ENCODE results near the gene TNF.

Gene TNF

DNA sequence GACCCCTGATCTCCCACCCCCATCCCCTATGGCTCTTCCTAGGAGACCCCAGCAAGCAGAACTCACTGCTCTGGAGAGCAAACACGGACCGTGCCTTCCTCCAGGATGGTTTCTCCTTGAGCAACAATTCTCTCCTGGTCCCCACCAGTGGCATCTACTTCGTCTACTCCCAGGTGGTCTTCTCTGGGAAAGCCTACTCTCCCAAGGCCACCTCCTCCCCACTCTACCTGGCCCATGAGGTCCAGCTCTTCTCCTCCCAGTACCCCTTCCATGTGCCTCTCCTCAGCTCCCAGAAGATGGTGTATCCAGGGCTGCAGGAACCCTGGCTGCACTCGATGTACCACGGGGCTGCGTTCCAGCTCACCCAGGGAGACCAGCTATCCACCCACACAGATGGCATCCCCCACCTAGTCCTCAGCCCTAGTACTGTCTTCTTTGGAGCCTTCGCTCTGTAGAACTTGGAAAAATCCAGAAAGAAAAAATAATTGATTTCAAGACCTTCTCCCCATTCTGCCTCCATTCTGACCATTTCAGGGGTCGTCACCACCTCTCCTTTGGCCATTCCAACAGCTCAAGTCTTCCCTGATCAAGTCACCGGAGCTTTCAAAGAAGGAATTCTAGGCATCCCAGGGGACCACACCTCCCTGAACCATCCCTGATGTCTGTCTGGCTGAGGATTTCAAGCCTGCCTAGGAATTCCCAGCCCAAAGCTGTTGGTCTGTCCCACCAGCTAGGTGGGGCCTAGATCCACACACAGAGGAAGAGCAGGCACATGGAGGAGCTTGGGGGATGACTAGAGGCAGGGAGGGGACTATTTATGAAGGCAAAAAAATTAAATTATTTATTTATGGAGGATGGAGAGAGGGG lies 1.9 kb upstream of the TNF start:
- DNase-seq (ENCODE audit: low read depth in 2 of 2) = no peak

DNA sequence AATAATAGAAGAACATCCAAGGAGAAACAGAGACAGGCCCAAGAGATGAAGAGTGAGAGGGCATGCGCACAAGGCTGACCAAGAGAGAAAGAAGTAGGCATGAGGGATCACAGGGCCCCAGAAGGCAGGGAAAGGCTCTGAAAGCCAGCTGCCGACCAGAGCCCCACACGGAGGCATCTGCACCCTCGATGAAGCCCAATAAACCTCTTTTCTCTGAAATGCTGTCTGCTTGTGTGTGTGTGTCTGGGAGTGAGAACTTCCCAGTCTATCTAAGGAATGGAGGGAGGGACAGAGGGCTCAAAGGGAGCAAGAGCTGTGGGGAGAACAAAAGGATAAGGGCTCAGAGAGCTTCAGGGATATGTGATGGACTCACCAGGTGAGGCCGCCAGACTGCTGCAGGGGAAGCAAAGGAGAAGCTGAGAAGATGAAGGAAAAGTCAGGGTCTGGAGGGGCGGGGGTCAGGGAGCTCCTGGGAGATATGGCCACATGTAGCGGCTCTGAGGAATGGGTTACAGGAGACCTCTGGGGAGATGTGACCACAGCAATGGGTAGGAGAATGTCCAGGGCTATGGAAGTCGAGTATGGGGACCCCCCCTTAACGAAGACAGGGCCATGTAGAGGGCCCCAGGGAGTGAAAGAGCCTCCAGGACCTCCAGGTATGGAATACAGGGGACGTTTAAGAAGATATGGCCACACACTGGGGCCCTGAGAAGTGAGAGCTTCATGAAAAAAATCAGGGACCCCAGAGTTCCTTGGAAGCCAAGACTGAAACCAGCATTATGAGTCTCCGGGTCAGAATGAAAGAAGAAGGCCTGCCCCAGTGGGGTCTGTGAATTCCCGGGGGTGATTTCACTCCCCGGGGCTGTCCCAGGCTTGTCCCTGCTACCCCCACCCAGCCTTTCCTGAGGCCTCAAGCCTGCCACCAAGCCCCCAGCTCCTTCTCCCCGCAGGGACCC lies 981 bp upstream of the TNF start:
- peak in 1 of 2 donors; percentile 55 for DNase-seq (ENCODE audit: low read depth in 2 of 2)

DNA sequence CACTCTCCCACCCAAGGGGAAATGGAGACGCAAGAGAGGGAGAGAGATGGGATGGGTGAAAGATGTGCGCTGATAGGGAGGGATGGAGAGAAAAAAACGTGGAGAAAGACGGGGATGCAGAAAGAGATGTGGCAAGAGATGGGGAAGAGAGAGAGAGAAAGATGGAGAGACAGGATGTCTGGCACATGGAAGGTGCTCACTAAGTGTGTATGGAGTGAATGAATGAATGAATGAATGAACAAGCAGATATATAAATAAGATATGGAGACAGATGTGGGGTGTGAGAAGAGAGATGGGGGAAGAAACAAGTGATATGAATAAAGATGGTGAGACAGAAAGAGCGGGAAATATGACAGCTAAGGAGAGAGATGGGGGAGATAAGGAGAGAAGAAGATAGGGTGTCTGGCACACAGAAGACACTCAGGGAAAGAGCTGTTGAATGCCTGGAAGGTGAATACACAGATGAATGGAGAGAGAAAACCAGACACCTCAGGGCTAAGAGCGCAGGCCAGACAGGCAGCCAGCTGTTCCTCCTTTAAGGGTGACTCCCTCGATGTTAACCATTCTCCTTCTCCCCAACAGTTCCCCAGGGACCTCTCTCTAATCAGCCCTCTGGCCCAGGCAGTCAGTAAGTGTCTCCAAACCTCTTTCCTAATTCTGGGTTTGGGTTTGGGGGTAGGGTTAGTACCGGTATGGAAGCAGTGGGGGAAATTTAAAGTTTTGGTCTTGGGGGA lies 754 bp downstream of the TNF start:
- no peak for DNase-seq (ENCODE audit: low read depth in 2 of 2)

DNA sequence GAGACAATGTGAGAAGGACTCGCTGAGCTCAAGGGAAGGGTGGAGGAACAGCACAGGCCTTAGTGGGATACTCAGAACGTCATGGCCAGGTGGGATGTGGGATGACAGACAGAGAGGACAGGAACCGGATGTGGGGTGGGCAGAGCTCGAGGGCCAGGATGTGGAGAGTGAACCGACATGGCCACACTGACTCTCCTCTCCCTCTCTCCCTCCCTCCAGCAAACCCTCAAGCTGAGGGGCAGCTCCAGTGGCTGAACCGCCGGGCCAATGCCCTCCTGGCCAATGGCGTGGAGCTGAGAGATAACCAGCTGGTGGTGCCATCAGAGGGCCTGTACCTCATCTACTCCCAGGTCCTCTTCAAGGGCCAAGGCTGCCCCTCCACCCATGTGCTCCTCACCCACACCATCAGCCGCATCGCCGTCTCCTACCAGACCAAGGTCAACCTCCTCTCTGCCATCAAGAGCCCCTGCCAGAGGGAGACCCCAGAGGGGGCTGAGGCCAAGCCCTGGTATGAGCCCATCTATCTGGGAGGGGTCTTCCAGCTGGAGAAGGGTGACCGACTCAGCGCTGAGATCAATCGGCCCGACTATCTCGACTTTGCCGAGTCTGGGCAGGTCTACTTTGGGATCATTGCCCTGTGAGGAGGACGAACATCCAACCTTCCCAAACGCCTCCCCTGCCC lies 1.7 kb downstream of the TNF start:
- no peak for DNase-seq (ENCODE audit: low read depth in 2 of 2)

DNA sequence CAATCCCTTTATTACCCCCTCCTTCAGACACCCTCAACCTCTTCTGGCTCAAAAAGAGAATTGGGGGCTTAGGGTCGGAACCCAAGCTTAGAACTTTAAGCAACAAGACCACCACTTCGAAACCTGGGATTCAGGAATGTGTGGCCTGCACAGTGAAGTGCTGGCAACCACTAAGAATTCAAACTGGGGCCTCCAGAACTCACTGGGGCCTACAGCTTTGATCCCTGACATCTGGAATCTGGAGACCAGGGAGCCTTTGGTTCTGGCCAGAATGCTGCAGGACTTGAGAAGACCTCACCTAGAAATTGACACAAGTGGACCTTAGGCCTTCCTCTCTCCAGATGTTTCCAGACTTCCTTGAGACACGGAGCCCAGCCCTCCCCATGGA lies 2.2 kb downstream of the TNF start:
- DNase-seq (ENCODE audit: low read depth in 2 of 2) = no peak

DNA sequence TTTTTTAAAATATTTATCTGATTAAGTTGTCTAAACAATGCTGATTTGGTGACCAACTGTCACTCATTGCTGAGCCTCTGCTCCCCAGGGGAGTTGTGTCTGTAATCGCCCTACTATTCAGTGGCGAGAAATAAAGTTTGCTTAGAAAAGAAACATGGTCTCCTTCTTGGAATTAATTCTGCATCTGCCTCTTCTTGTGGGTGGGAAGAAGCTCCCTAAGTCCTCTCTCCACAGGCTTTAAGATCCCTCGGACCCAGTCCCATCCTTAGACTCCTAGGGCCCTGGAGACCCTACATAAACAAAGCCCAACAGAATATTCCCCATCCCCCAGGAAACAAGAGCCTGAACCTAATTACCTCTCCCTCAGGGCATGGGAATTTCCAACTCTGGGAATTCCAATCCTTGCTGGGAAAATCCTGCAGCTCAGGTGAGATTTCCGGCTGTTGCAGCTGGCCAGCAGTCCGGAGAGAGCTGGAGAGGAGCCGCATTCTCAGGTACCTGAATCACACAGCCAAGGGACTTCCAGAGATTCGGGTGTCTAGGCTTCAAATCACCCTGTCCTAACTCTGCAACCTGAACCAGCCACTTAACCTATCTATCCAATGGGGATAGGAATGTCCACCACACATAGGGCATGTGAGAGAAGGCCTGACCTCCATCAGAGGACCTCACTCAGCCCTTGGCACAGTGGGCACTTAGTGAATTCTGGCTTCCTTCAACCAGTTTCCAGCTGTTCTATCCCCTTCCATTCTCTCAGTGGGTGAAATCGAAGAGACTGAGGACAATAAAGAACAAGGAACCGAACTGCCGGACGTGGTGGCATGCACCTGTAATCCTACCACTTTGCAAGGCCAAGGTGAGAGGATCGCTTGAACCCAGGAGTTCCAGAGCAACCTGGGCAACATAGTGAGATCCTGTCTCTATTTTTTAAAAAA lies 3.1 kb downstream of the TNF start:
- DNase-seq (ENCODE audit: low read depth in 2 of 2) = no peak

DNA sequence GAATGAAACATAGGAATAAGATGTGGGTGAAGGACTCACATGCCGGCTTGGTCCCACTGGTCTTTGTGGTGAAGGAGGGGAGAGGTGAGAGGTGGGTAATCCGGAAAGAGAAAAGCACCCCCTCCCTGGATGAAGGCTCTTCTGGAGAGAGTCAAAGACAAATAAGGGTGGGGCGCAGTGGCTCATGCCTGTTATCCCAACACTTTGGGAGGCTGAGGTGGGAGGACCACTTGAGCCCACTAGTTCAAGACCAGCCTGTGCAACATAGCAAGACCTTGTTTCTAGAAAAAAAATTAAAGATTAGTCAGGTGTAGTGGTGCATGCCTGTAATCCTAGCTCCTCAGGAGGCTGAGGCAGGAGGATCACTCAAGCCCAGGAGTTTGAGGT lies 3.7 kb downstream of the TNF start:
- no peak for DNase-seq (ENCODE audit: low read depth in 2 of 2)

DNA sequence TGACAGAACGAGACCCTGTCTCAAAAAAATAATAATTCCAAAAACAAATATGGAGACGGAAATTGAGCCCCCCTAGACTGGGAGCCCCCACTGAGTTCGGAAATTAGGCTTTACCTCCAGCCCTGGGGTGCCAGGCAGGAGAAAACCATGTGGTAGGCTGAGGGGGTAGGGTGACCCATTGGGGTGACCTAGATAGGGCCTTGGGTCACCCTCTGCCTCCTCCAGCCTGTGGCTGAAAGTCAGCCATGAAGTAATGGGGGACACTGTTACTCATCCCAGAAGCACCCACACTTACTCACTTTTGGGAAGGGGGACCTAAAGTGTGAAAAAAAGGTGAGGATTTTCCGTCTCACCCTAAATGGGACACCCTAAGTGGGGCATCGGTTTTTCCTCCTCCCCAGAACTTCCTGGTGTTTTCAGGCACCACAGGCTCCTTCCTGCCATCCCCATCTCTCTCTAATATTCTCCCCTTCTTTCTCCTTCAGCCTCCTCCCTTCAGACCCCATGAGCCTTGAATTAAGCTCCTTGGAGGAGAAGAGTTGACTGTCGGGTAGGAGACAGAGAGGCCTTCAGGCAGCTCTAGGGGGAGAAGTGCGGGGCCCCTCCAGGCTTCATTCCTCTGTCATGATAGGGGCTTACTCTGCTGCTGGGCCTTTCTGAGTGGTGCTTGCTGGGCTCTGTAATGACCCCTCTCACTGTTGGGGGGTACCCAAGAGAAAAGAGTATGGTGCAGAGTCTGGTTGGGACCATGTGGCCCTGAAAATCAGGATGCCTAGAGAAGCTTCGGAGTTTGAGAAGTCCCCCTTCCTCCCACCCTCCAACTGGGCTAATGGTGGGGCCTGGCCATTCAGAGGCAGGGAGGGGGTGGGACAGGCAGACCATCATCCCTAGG lies 4.4 kb downstream of the TNF start:
- no peak for DNase-seq (ENCODE audit: low read depth in 2 of 2)

DNA sequence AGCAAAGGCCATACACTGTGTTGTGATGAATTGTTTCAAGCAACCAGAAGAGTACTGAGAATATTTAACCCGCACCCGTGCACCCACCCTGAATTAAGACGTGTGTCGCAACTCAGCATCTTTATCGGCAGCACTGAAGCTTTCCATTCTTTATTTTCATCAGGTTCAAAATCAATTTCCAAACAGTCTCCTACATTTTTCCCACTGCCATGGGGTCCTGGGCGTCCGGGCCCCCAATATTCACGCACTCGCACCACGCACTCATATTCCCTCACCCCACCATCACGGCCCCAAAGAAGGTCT lies 5.0 kb downstream of the TNF start:
- DNase-seq (ENCODE audit: low read depth in 2 of 2) = no peak

DNA sequence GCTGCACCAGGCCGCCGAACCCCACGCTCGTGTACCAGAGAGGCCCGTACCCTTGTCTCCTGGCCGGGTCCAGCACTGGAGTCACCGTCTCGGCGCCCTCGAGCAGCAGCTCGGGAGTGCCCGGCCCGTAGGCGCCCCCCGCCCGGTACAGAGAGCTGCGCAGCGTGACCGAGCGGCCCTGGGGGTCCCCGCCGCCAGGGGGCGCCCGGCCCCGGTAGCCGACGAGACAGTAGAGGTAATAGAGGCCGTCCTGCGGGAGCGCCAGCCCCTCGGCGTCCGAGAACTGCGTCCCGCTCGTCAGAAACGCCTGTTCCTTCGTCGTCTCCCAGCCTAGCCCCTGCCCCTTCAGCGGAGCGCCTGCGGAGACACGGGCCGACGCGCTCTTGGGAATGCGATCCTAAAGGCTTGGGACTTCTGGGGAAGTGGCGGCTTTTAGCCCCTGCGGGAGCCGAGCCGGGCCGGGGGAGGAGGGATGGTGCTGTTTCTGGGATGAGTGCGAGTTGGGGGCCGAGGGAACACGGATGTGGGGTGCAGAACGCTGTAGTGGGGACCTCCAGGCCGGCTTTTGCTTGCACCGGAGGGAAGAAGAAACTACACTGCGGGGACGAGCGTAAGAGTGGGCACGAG lies 5.6 kb downstream of the TNF start:
- DNase-seq (ENCODE audit: low read depth in 2 of 2) = peak; percentile 77 to 86

DNA sequence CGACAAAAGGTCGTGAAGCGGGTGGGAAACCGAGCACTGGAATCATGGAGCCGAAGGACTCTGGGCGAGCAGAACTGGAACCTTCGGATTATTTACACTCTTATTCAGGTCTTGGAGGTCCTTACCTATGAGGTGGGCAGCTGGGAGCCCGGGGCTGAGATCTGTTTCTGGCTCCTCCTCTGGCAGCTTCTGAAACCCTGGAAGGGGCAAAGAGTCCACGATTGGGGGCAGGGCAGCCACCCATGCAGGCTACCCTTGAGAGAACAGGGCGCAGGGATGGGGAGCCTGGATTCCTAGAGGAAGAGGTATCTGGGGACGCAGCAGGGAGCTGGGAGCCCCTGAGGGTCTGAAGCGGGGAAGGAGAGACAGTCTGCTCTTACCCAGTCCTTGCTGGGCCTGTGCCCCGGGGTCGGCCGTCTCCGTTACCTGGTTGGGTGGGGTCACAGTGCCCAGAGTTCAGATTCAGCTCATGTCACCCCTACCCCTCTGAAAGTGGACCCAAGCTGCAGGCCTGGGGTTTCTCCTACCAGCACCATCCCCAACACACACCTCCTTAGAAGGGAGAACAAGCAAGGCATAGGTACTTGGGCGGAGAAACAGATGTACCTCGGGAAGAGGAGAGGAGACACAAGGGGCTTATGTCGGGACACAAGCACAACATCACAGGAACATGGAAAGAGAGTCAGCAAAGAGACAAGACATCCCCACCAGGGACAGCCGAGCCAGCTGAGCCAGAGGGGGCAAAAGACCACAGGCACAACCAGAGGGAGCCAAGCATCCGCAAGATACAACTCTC lies 6.3 kb downstream of the TNF start:
- DNase-seq (ENCODE audit: low read depth in 2 of 2) = no peak

DNA sequence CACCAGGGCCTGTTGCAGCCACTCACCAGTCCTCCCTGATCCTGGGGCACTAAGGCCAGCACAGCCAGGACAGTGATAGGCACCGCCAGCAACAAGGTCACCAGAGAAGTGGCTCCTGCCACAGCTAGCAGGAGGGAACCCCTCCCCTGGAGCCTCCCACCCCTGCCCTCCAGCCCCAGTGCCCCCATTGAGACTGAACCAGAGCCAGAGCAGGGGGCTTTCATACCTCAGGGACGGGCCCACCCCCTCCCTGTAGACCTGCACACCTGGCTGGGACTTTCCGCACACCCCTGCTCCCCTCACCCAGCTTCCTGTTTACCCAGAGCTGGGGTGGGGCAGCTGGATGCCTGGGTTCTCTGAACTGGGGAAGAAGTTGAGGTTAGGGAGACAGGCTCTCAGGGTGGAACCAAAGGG lies 6.9 kb downstream of the TNF start, which contains the start of gene LTB:
Gene LTB (minus strand): TSS at position 195 of the 414 bp plus-strand sequence. CDS start 7 bp downstream, at position 188.
- no peak for DNase-seq (ENCODE audit: low read depth in 2 of 2)

DNA sequence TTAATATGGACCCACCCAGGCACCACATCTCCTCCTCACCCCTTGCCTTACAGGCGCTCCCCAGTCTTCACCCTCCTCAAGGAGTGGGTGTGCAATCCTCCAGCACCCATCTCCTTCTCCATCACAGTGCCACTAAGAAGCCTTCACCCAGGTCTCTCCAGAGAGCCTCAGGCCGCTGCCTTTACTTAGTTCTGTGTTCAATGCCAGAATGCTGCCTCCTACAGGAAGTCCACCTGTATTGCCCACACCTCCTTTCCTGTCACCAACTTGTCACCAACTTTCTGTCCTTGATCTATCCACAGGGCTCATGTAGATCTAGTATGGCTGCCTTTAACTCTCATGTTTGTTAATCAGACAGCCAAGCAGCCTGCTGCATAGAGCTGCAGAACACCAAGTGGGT lies 10.1 kb downstream of the TNF start:
- DNase-seq (ENCODE audit: low read depth in 2 of 2) = no peak

DNA sequence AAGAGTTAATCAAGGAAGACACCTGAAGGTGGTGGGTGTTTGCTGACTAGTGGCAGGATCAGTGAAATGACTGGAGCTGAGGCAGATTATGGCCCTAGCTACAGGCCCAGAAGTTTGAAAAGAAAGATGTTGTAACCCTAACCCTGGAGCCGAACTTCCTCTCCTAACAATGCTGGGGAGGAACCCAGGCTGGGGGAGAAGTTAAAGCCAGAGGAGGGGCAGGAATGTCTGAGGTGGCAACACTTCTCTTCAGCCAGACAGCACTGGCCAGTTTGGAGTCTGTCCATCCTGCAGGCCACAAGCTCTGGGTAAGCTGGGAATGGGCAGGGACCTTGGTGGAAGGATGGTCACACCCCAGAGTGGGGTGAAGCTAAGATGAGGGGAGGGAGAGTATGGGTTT lies 10.6 kb downstream of the TNF start, which contains the start of gene LST1:
Gene LST1 (plus strand): TSS at position 270 of the 400 bp plus-strand sequence. CDS start 1,023 bp downstream, outside the sequence.
- DNase-seq (ENCODE audit: low read depth in 2 of 2) = no peak

DNA sequence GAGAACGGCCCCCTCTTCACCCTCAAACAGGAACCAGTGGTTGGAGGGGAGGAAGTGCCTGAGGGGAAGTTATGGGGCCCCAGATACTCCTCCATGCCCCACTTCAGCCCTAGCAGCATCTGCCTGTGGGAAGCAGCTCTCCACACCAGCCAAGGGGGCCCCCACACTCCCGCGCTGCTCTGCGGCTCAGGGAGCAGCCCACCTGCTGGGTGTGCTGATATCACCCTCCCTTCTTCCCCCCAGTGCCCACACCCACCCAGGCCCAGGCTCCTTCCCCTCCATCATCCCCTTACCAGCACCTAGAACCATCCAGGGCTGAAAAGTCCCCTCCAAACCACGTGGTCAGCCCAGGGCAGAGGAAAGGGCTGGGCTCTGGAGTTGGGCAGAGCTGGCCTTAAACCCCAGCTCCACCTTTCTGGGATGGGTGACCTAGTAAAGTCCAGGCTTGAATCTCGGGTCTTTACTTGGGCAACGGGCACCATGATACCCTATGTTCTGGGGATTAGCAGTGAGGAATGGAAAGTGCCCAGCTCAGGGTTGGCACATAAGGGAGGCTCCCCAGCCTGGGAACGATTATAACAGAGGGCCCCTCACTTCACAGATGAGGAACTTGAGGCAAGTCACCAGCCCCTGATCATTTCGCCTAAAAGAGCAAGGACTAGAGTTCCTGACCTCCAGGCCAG lies 11.4 kb downstream of the TNF start:
- DNase-seq (ENCODE audit: low read depth in 2 of 2) = no peak

DNA sequence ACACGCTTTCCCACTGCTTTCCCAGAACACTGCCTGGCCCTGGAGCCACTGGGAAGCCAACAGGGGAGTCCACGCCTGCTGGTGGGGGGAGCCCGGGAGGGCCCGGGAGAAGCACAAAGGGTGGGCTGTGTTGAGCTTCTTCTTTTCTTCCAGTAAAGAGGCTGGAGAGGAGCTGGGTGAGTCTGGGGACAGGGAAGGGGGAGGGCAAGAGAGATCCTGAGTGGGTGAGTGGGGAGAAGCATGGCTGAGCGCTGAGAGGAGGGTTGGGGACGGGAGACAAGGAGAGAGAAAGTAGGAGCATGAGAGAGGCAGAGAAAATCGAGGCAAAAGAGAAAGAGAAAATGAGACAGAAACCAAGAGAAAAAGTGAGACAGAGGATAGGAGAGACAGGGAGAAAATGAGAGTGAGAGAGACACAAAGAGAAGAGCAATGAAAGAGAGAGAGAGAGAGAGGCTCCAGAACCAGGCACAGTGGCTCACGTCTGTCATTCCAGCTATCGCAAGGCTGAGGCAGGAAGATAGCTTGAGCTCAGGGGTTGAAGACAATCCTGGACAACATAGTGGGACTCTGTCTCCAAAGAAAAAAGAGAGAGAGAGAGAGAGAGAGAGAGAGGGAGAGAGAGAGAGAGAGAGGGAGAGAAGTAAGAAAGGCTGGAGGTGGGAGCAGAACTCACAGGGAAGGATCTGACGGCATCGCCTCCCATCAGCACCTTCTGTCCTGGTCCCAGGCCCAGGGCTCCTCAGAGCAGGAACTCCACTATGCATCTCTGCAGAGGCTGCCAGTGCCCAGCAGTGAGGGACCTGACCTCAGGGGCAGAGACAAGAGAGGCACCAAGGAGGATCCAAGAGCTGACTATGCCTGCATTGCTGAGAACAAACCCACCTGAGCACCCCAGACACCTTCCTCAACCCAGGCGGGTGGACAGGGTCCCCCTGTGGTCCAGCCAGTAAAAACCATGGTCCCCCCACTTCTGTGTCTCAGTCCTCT lies 12.7 kb downstream of the TNF start:
- no peak for DNase-seq (ENCODE audit: low read depth in 2 of 2)
